Thyroid gland (tissue), 4 donors: ENCODE measurements around the gene NUP37. TPM values are rescaled to one million over a fixed set of nuclear protein-coding genes. Genes with fewer than 3 reads are reported as not detected.

Experiments
- DNase-seq, 2 donors: peaks; one replicate each; pipeline ENCODE4 v3.0.0-alpha.2; 2019
- H3K27ac ChIP-seq, 3 donors: fragments of 200-600 bp; sonication (generic); 1 replicate in 2 of 3; 2 replicates in 1 of 3; pipeline ENCODE4 v1.5.1; 2016 to 2019; ENCODE audit warnings: mild to moderate bottlenecking in 1 of 3, moderate library complexity in 1 of 3
- H3K27me3 ChIP-seq: fragments of 200-600 bp; sonication (generic); one replicate; pipeline ENCODE4 v1.5.1; 2019
- H3K36me3 ChIP-seq, 2 donors: fragments of 200-600 bp; sonication (generic); one replicate each; pipeline ENCODE4 v1.5.1; 2016 to 2019
- H3K4me1 ChIP-seq, 2 donors: fragments of 200-600 bp; sonication (generic); one replicate each; pipeline ENCODE4 v1.5.1; 2017 to 2019
- H3K4me3 ChIP-seq, 3 donors: fragments of 200-600 bp; sonication (generic); replicated peaks in 1 of 3; 1 replicate in 2 of 3; 2 replicates in 1 of 3; pipeline ENCODE4 v1.5.1; 2016; ENCODE audit warnings: mild to moderate bottlenecking in 1 of 3
- H3K9me3 ChIP-seq: fragments of 200-600 bp; sonication (generic); one replicate; pipeline ENCODE4 v1.5.1; 2017
- CTCF ChIP-seq, 6 experiments: fragments of 200-600 bp in 3 of 6; fragments of 450-650 bp in 3 of 6; sonication (generic) in 3 of 6; IDR thresholded peaks; one replicate each; pipeline ENCODE4 v1.5.1; 2016 to 2019; ENCODE audit warnings: antibody characterized with exemption in 6 of 6, mild to moderate bottlenecking in 2 of 6, inconsistent platforms in 1 of 6, moderate library complexity in 1 of 6
- POLR2A ChIP-seq, 2 donors: fragments of 450-650 bp; IDR thresholded peaks; one replicate each; pipeline ENCODE4 v1.6.1; 2017; ENCODE audit warnings: antibody characterized with exemption in 2 of 2, mild to moderate bottlenecking in 2 of 2, moderate library complexity in 1 of 2
- WGBS, 2 donors: methylation state at CpG; one replicate each; pipeline ENCODE4 v1.1.5; 2017; 5-methylcytosine and 5-hydroxymethylcytosine counted together
- intact Hi-C: fragments of 100-400 bp; cut with DNase I; formaldehyde crosslinking; loops from one replicate; pipeline ENCODE4 v1.15.1; 2023
- total RNA-seq, 4 donors: library from RNA; depleted of rRNA; stranded (reverse); fragments of >200 nt; gene quantifications; one replicate each; pipeline ENCODE4 v1.2.3, GENCODE V29; 2016

The NUP37 gene
- total RNA-seq, 4 donors from 2014 or later = 20.8 to 27.9 (median 24.6) TPM

GRCh38 chr12:102024765-102025164 is 95.1 kb downstream of the NUP37 start:
- Histone ChIP-seq H3K9me3 (no peaks in the 10 kb centered on the region), H3K4me1 (no peaks in the 10 kb centered on the region), H3K27ac (no peak overlapping the region), H3K27me3 (no peaks in the 10 kb centered on the region), H3K4me3 (no peak overlapping the region), H3K36me3 (no peaks in the 10 kb centered on the region)
- DNase-seq = no peak
- WGBS, 2 donors = 65 to 78% methylated on average over 2 of the region's 2 CpGs
- intact Hi-C loops = no loop called here
- TF ChIP-seq POLR2A (IDR thresholded peaks at IDR 0.05) (no peak), CTCF (IDR thresholded peaks at IDR 0.05) (no peak)

- Histone ChIP-seq H3K27ac (no peak overlapping the region), H3K4me1 (no peaks in the 10 kb centered on the region), H3K27me3 (no peaks in the 10 kb centered on the region), H3K9me3 (no peaks in the 10 kb centered on the region), H3K4me3 (no peak overlapping the region), H3K36me3 (no peaks in the 10 kb centered on the region)
- intact Hi-C loops = no loop called here
- DNase-seq = no peak
- 91% methylated on average over 3 of the region's 3 CpGs for WGBS, 2 donors
- TF ChIP-seq CTCF (IDR thresholded peaks at IDR 0.05) = no peak
- TF ChIP-seq POLR2A (IDR thresholded peaks at IDR 0.05) = no peak
These were observed 96.5 kb downstream of the NUP37 start for GRCh38 chr12:102023343-102023930.

Other genes starting within 250 kb of the NUP37 start
- 10 to 100 TPM in 3 of 4 donors, 1 to 10 TPM in 1; 7.8 to 31.0 (median 14.1) TPM for gene DRAM1, start 242.5 kb downstream of the NUP37 start, total RNA-seq
- 10 to 100 TPM; 82.8 to 96.2 (median 89.2) TPM for gene WASHC3, start 58.1 kb downstream of the NUP37 start, total RNA-seq
- 1 to 10 TPM in 3 of 4 donors, under 1 TPM in 1; 0.98 to 3.9 (median 2.5) TPM for gene PARPBP, start 69 bp upstream of the NUP37 start, total RNA-seq
- not detected for gene PMCH, start 77.7 kb upstream of the NUP37 start, total RNA-seq